Neuronal stem cell (in vitro differentiated cells): ENCODE data around the gene RGP1.

Experiments
- DNase-seq: peaks from one replicate; pipeline ENCODE4 v3.0.0-alpha.2; 2013; ENCODE audit warnings: low spot score
- H2AFZ ChIP-seq: one replicate; pipeline ENCODE4 v1.6.1; 2013; ENCODE audit warnings: mild to moderate bottlenecking, low read length, inconsistent platforms
- H2AK5ac ChIP-seq: 2 replicates; pipeline ENCODE4 v1.6.1; 2013; ENCODE audit warnings: low read depth, mild to moderate bottlenecking, inconsistent platforms, low read length, moderate library complexity, mixed read lengths
- H2BK120ac ChIP-seq: 2 replicates; pipeline ENCODE4 v1.6.1; 2013; ENCODE audit warnings: low read depth, mild to moderate bottlenecking, inconsistent platforms, low read length, moderate library complexity, mixed read lengths
- H2BK12ac ChIP-seq: one replicate; pipeline ENCODE4 v1.6.1; 2013; ENCODE audit warnings: low read length, inconsistent platforms
- H2BK15ac ChIP-seq: 2 replicates; pipeline ENCODE4 v1.6.1; 2013; ENCODE audit warnings: mild to moderate bottlenecking, low read length, inconsistent platforms, mixed read lengths
- H2BK5ac ChIP-seq: one replicate; pipeline ENCODE4 v1.6.1; 2013; ENCODE audit warnings: inconsistent platforms, mild to moderate bottlenecking, low read length, moderate library complexity
- H3K14ac ChIP-seq: one replicate; pipeline ENCODE4 v1.6.1; 2013; ENCODE audit warnings: low read length, inconsistent platforms
- H3K18ac ChIP-seq: 2 replicates; pipeline ENCODE4 v1.6.1; 2013; ENCODE audit warnings: low read length, inconsistent platforms
- H3K23ac ChIP-seq: 2 replicates; pipeline ENCODE4 v1.6.1; 2013; ENCODE audit warnings: low read depth, mild to moderate bottlenecking, mixed read lengths, low read length, inconsistent platforms; ENCODE audit not compliant: poor library complexity
- H3K27ac ChIP-seq: replicated peaks from 3 replicates; pipeline ENCODE4 v1.5.1; 2013; ENCODE audit warnings: low read length, inconsistent platforms
- H3K27me3 ChIP-seq, 3 experiments: 2 replicates each; pipeline ENCODE4 v1.6.1; 2013; ENCODE audit warnings: low read length in 3 of 3, mild to moderate bottlenecking in 2 of 3, inconsistent platforms in 1 of 3, low read depth in 1 of 3, mixed read lengths in 1 of 3, moderate library complexity in 1 of 3; ENCODE audit not compliant: control insufficient read depth in 3 of 3, insufficient read depth in 3 of 3
- H3K36me3 ChIP-seq, 2 donors: replicated peaks in 1 of 2; 2 replicates each; pipeline ENCODE4 v1.6.1; 2013; ENCODE audit warnings: low read length in 2 of 2; ENCODE audit not compliant: control insufficient read depth in 2 of 2, insufficient read depth in 2 of 2
- H3K4ac ChIP-seq: 2 replicates; pipeline ENCODE4 v1.6.1; 2013; ENCODE audit warnings: inconsistent platforms, mild to moderate bottlenecking, low read length, moderate library complexity
- H3K4me1 ChIP-seq, 2 donors: 1 replicate in 1 of 2; 2 replicates in 1 of 2; pipeline ENCODE4 v1.6.1; 2013; ENCODE audit warnings: low read length in 2 of 2, low read depth in 1 of 2; ENCODE audit not compliant: control insufficient read depth in 2 of 2, insufficient read depth in 1 of 2
- H3K4me2 ChIP-seq: one replicate; pipeline ENCODE4 v1.6.1; 2013; ENCODE audit warnings: mild to moderate bottlenecking, low read length, inconsistent platforms; ENCODE audit not compliant: insufficient read depth, poor library complexity, severe bottlenecking
- H3K4me3 ChIP-seq, 2 donors: 2 replicates each; pipeline ENCODE4 v1.5.1; 2013; ENCODE audit warnings: low read length in 2 of 2, mild to moderate bottlenecking in 2 of 2, inconsistent platforms in 1 of 2, moderate library complexity in 1 of 2
- H3K79me1 ChIP-seq: one replicate; pipeline ENCODE4 v1.6.1; 2013; ENCODE audit warnings: low read depth, mild to moderate bottlenecking, inconsistent platforms, low read length, moderate library complexity
- H3K9ac ChIP-seq: one replicate; pipeline ENCODE4 v1.6.1; 2013; ENCODE audit warnings: mild to moderate bottlenecking, low read depth, low read length, inconsistent platforms; ENCODE audit not compliant: poor library complexity
- H3K9me3 ChIP-seq, 2 donors: replicated peaks in 1 of 2; 2 replicates each; pipeline versions ENCODE3 to v1.6.1; 2013; ENCODE audit warnings: low read length in 2 of 2, mild to moderate bottlenecking in 2 of 2, inconsistent platforms in 1 of 2, low read depth in 1 of 2, mixed read lengths in 1 of 2, moderate library complexity in 1 of 2; ENCODE audit not compliant: control insufficient read depth in 2 of 2, insufficient read depth in 1 of 2
- H4K8ac ChIP-seq: one replicate; pipeline ENCODE4 v1.6.1; 2013; ENCODE audit warnings: low read depth, mild to moderate bottlenecking, inconsistent platforms, low read length, moderate library complexity
- H4K91ac ChIP-seq: one replicate; pipeline ENCODE4 v1.6.1; 2013; ENCODE audit warnings: low read length, low read depth, mild to moderate bottlenecking, inconsistent platforms; ENCODE audit not compliant: poor library complexity
- WGBS, 2 donors: extraction: QIAGEN DNeasy Blood & Tissue Kit; methylation state at CpG; one replicate each; pipeline ENCODE4 v1.1.7; 2013; ENCODE audit warnings: missing lambda C conversion rate in 2 of 2, mixed read lengths in 1 of 2; ENCODE audit not compliant: insufficient read length in 2 of 2, insufficient replicate concordance in 1 of 2; ENCODE audit errors: extremely low coverage in 2 of 2; 5-methylcytosine and 5-hydroxymethylcytosine counted together

RGP1 gene

GRCh38 chr9:35797311-35798109 lies 48.4 kb downstream of the RGP1 start:
- no peak overlapping the region for H3K14ac ChIP-seq
- H2BK120ac ChIP-seq: no peak overlapping the region
- no peak overlapping the region for H3K4me2 ChIP-seq
- no peak overlapping the region for H2BK5ac ChIP-seq
- peaks cover under 1% of the 10 kb centered on the region for H3K79me1 ChIP-seq
- no peaks in the 10 kb centered on the region for H3K9me3 ChIP-seq
- no CpG with 5 or more reads among the region's 6 CpGs for WGBS, 2 donors
- no peak overlapping the region for H2BK15ac ChIP-seq
- H2AFZ ChIP-seq: no peak overlapping the region
- H3K18ac ChIP-seq: no peak overlapping the region
- H3K4me1 ChIP-seq: no peaks in the 10 kb centered on the region
- H3K4me3 ChIP-seq: no peak overlapping the region
- no peak overlapping the region for H2AK5ac ChIP-seq
- H3K27ac ChIP-seq: no peak overlapping the region
- no peak overlapping the region for H3K23ac ChIP-seq
- no peak overlapping the region for H2BK12ac ChIP-seq
- DNase-seq: no peak
- H4K8ac ChIP-seq: no peak overlapping the region
- H4K91ac ChIP-seq: no peak overlapping the region
- H3K9ac ChIP-seq: no peak overlapping the region
- peaks cover 0 to 18% of the 10 kb centered on the region in 2 donors for H3K36me3 ChIP-seq
- H3K27me3 ChIP-seq: peaks cover 0 to 53% (median 0%) of the 10 kb centered on the region in 3 experiments
- H3K4ac ChIP-seq: no peak overlapping the region

DNA sequence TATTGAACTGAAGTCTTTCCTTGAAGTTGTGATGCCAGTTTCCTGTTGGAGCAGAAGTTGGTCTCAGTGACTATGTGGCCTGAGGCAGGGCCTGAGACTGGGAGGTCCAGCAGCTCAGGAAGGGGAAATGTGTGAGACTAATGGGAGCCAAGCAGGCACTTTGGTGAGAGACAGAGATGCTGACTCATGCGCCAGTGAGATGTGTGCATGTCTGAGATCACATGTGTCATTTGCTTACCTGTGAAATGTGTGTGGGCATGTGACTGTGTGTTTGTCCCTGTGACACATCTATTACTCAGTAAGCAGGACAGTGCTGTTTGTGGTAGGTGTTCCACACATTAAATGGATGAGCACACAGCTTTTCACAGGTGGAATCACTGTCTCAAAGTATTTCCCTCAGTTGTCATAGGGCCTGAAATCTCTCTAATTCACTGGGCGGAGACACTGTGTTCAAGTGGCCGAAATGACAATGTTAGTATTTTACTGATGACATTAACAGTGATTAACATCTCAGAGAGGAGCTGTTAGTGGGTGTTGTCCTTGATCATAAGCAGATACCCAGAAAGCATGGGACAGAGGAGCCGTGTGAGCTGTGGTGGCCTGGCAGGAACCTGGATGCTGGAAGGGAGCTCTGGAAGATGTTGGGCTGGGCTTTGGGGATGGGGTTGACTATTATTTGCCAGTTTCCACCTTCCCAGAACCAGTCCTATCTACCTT lies 49.7 kb downstream of the RGP1 start:
- Histone ChIP-seq H3K9ac (no peak overlapping the region), H2BK15ac (no peak overlapping the region), H3K9me3 (no peaks in the 10 kb centered on the region), H3K27me3 (peaks cover 0 to 51% (median 0%) of the 10 kb centered on the region in 3 experiments), H3K4me1 (no peaks in the 10 kb centered on the region), H2BK5ac (no peak overlapping the region), H3K4me3 (no peak overlapping the region), H2AK5ac (no peak overlapping the region), H3K36me3 (peaks cover 0 to 16% of the 10 kb centered on the region in 2 donors), H3K14ac (no peak overlapping the region), H2AFZ (no peak overlapping the region), H2BK12ac (no peak overlapping the region), H3K27ac (no peak overlapping the region), H3K4me2 (no peak overlapping the region), H4K91ac (no peak overlapping the region), H3K4ac (no peak overlapping the region), H3K79me1 (no peaks in the 10 kb centered on the region), H3K23ac (no peak overlapping the region), H2BK120ac (no peak overlapping the region), H3K18ac (no peak overlapping the region), H4K8ac (no peak overlapping the region)
- no peak for DNase-seq
- no CpG with 5 or more reads among the region's 4 CpGs for WGBS, 2 donors

DNA sequence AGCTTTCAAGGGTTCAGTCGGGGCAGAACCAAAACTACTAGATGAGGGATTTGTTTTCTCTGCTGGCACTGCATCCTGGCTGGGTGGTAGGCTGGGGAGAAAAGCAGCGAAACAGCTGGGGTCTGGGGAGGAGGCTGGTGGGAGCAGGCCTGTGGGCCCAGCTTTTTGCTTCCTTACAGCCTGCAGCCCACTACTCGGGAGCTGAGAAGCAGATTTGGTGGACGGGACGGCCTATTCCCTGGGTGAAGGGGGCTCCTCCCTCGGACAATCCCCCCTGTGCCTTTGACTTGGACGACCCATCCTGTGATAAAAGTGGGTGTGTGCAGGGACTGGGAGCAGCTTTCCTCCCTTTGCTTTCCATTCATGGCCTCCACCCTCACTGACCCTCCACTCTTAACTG lies 51.4 kb downstream of the RGP1 start:
- no peak overlapping the region for H4K8ac ChIP-seq
- no peak overlapping the region for H3K14ac ChIP-seq
- no peaks in the 10 kb centered on the region for H3K79me1 ChIP-seq
- no peaks in the 10 kb centered on the region for H3K4me1 ChIP-seq
- H3K27ac ChIP-seq: no peak overlapping the region
- H3K27me3 ChIP-seq: peaks cover 0 to 59% (median 0%) of the 10 kb centered on the region in 3 experiments
- H3K23ac ChIP-seq: peak overlapping the region; percentile 5
- H3K4ac ChIP-seq: no peak overlapping the region
- no peak overlapping the region for H2AK5ac ChIP-seq
- no peak overlapping the region for H3K18ac ChIP-seq
- no peak overlapping the region for H4K91ac ChIP-seq
- no peak overlapping the region for H2BK5ac ChIP-seq
- no peak overlapping the region for H3K4me3 ChIP-seq
- no CpG with 5 or more reads among the region's 7 CpGs for WGBS, 2 donors
- H2BK120ac ChIP-seq: no peak overlapping the region
- no peak overlapping the region for H2BK15ac ChIP-seq
- H3K36me3 ChIP-seq: peaks cover 0 to 19% of the 10 kb centered on the region in 2 donors
- peak overlapping the region; percentile 31 for H3K9ac ChIP-seq
- H2BK12ac ChIP-seq: no peak overlapping the region
- no peak overlapping the region for H2AFZ ChIP-seq
- no peaks in the 10 kb centered on the region for H3K9me3 ChIP-seq
- no peak overlapping the region for H3K4me2 ChIP-seq
- no peak for DNase-seq
